GM12872 (cell line): ENCODE measurements around the gene SULT1A2.

ENCODE experiments used
- CTCF ChIP-seq: IDR thresholded peaks from 3 replicates; pipeline ENCODE4 v1.5.1; 2011; ENCODE audit warnings: low read depth, mild to moderate bottlenecking, low read length, moderate library complexity; ENCODE audit not compliant: insufficient read depth

SULT1A2 gene

GRCh38 chr16:28603381-28604185 lies 6.7 kb upstream of the SULT1A2 start:
- TF ChIP-seq CTCF, result no peak

- no peak for TF ChIP-seq CTCF
Measured at GRCh38 chr16:28602529-28602928, 5.7 kb upstream of the SULT1A2 start.

GRCh38 chr16:28597692-28598261 lies 927 bp upstream of the SULT1A2 start:
- TF ChIP-seq CTCF, result peak; percentile 17; the same call in 1 of the 3 replicates

GRCh38 chr16:28596115-28596630 lies 677 bp downstream of the SULT1A2 start:
- TF ChIP-seq CTCF, result no peak

GRCh38 chr16:28592979-28593553 lies 3.8 kb downstream of the SULT1A2 start:
- no peak for TF ChIP-seq CTCF

GRCh38 chr16:28592511-28592910 lies 4.3 kb downstream of the SULT1A2 start:
- no peak for TF ChIP-seq CTCF

- TF ChIP-seq CTCF, result no peak
Measured at GRCh38 chr16:28591355-28591754, 5.5 kb downstream of the SULT1A2 start.
